Measurements from ENCODE around the gene CELF3.

CELF3 gene

DNA sequence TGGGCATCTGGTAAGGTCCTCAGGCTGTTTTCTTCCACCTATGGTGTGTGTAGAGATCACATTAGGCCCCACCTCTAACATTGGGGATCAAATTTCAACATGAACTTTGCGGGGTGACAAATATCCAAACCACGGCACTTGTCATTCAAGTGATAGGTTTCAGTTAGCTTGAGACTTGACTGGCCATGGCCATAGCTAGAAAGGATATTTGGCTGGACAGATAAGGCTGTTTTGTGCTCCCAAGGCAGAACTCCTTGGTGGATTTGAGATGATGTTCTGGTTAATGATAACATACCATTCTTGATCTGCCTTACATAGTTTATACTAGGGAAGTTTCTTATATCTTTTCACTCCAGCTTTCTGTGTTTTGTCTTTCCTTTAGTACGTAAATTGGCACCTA lies 48.5 kb downstream of the CELF3 start:
- TF ChIP-seq SIN3A (IDR thresholded peaks at IDR 0.05; ENCODE audit: borderline replicate concordance, insufficient read depth, low read length) (no peak), TAF1 (IDR thresholded peaks at IDR 0.05; ENCODE audit: borderline replicate concordance, insufficient read depth, low read length) (no peak), POLR2AphosphoS5 (IDR thresholded peaks at IDR 0.05; ENCODE audit: low read depth, low read length) (no peak), FOXP2 (optimal IDR thresholded peaks at IDR 0.05; ENCODE audit: borderline replicate concordance, extremely low read depth, extremely low read length, insufficient read depth) (no peak)
- TF ChIP-seq, protein P1, sequence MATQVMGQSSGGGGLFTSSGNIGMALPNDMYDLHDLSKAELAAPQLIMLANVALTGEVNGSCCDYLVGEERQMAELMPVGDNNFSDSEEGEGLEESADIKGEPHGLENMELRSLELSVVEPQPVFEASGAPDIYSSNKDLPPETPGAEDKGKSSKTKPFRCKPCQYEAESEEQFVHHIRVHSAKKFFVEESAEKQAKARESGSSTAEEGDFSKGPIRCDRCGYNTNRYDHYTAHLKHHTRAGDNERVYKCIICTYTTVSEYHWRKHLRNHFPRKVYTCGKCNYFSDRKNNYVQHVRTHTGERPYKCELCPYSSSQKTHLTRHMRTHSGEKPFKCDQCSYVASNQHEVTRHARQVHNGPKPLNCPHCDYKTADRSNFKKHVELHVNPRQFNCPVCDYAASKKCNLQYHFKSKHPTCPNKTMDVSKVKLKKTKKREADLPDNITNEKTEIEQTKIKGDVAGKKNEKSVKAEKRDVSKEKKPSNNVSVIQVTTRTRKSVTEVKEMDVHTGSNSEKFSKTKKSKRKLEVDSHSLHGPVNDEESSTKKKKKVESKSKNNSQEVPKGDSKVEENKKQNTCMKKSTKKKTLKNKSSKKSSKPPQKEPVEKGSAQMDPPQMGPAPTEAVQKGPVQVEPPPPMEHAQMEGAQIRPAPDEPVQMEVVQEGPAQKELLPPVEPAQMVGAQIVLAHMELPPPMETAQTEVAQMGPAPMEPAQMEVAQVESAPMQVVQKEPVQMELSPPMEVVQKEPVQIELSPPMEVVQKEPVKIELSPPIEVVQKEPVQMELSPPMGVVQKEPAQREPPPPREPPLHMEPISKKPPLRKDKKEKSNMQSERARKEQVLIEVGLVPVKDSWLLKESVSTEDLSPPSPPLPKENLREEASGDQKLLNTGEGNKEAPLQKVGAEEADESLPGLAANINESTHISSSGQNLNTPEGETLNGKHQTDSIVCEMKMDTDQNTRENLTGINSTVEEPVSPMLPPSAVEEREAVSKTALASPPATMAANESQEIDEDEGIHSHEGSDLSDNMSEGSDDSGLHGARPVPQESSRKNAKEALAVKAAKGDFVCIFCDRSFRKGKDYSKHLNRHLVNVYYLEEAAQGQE (IDR thresholded peaks at IDR 0.05; ENCODE audit: insufficient read depth in 1 of 2, low read depth in 2 of 2, low read length in 2 of 2), result no peak

DNA sequence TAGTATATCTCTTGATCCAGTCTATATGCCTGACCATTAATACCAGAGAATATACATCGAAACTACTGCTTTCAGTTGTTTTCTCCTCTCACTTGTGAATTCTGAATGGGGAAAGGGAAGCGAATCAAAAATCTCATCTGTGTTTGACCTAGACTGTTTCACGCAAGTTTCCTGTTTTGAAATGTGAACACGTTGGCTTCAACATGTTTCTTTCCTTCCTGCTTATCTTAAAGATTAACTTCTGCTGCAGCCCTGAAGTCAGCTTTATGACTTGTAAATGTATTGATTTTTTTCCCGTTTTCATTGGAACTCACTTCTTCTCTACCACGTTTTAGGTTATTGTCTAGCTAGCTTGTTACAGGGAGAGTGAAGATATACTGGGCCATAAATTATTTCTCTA lies 54.9 kb downstream of the CELF3 start:
- TF ChIP-seq POLR2AphosphoS5 (IDR thresholded peaks at IDR 0.05; ENCODE audit: low read depth, low read length) (no peak), FOXP2 (optimal IDR thresholded peaks at IDR 0.05; ENCODE audit: borderline replicate concordance, extremely low read depth, extremely low read length, insufficient read depth) (no peak), TAF1 (IDR thresholded peaks at IDR 0.05; ENCODE audit: borderline replicate concordance, insufficient read depth, low read length) (no peak), SIN3A (IDR thresholded peaks at IDR 0.05; ENCODE audit: borderline replicate concordance, insufficient read depth, low read length) (no peak)
- TF ChIP-seq, protein P1 (IDR thresholded peaks at IDR 0.05; ENCODE audit: insufficient read depth in 1 of 2, low read depth in 2 of 2, low read length in 2 of 2), result no peak

- TF ChIP-seq, protein P1 (IDR thresholded peaks at IDR 0.05; ENCODE audit: insufficient read depth in 1 of 2, low read depth in 2 of 2, low read length in 2 of 2), result no peak
- TF ChIP-seq POLR2AphosphoS5 (IDR thresholded peaks at IDR 0.05; ENCODE audit: low read depth, low read length) (no peak), SIN3A (IDR thresholded peaks at IDR 0.05; ENCODE audit: borderline replicate concordance, insufficient read depth, low read length) (no peak), FOXP2 (optimal IDR thresholded peaks at IDR 0.05; ENCODE audit: borderline replicate concordance, extremely low read depth, extremely low read length, insufficient read depth) (no peak), TAF1 (IDR thresholded peaks at IDR 0.05; ENCODE audit: borderline replicate concordance, insufficient read depth, low read length) (no peak)
Measured at GRCh38 chr1:151655371-151655770, 61.2 kb downstream of the CELF3 start.

DNA sequence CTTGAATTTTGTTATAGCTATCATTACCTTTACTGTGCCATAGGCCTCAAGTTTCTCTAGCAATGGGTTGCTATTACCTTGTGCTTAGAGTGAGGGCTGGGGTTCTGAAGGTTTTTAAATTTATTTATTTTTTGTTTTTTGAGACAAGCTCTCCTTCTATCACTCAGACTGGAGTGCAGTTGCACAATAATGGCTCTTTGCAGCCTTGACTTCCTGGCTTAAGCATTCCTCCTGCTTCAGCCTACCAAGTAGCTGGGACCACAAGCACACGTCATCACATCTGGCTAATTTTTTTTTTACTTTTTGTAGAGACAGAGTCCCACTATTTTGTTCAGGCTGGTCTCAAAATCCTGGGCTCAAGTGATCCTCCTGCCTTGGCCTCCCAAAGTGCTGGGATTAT lies 63.2 kb downstream of the CELF3 start:
- TF ChIP-seq POLR2AphosphoS5 (IDR thresholded peaks at IDR 0.05; ENCODE audit: low read depth, low read length) (no peak), TAF1 (IDR thresholded peaks at IDR 0.05; ENCODE audit: borderline replicate concordance, insufficient read depth, low read length) (no peak), SIN3A (IDR thresholded peaks at IDR 0.05; ENCODE audit: borderline replicate concordance, insufficient read depth, low read length) (no peak), FOXP2 (optimal IDR thresholded peaks at IDR 0.05; ENCODE audit: borderline replicate concordance, extremely low read depth, extremely low read length, insufficient read depth) (no peak)
- TF ChIP-seq, protein P1 (IDR thresholded peaks at IDR 0.05; ENCODE audit: insufficient read depth in 1 of 2, low read depth in 2 of 2, low read length in 2 of 2), result no peak

Data from PFSK-1 (cell line).